Measurements from ENCODE around the gene ATP6V1E1.

The ATP6V1E1 gene

GRCh38 chr22:17596226-17596625 lies 32.3 kb downstream of the ATP6V1E1 start:
- DNase-seq (ENCODE audit: low read depth), result no peak
- TF ChIP-seq, protein P1, sequence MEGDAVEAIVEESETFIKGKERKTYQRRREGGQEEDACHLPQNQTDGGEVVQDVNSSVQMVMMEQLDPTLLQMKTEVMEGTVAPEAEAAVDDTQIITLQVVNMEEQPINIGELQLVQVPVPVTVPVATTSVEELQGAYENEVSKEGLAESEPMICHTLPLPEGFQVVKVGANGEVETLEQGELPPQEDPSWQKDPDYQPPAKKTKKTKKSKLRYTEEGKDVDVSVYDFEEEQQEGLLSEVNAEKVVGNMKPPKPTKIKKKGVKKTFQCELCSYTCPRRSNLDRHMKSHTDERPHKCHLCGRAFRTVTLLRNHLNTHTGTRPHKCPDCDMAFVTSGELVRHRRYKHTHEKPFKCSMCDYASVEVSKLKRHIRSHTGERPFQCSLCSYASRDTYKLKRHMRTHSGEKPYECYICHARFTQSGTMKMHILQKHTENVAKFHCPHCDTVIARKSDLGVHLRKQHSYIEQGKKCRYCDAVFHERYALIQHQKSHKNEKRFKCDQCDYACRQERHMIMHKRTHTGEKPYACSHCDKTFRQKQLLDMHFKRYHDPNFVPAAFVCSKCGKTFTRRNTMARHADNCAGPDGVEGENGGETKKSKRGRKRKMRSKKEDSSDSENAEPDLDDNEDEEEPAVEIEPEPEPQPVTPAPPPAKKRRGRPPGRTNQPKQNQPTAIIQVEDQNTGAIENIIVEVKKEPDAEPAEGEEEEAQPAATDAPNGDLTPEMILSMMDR (IDR thresholded peaks at IDR 0.05; ENCODE audit: insufficient read depth, low read depth, low read length, missing control alignments), result no peak

DNA sequence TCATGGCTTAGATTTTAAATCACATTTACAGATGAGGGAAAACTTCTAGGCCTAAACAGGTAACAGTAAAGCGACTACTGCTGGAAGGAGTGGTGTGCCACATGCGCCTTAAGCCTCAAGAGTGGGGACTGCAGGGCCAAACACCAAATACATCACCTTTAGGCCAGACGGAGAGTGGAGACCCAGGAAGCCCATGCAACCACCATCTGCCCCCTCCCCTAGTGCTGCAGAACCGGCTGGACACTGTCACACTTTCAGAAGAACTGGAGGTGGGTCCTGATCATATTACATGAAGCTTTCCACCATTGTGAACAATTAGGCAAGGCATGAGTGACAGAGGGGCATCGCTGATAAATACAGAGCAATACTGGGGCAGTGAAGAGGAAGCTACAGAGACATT lies 36.3 kb downstream of the ATP6V1E1 start:
- H3K4me3 ChIP-seq (ENCODE audit: low read length), result no peak overlapping the region
- DNase-seq (ENCODE audit: low read depth), result no peak
- TF ChIP-seq, protein P1 (IDR thresholded peaks at IDR 0.05; ENCODE audit: insufficient read depth, low read depth, low read length, missing control alignments), result no peak

More at GRCh38 chr22:17596226-17596625, 32.3 kb downstream of the ATP6V1E1 start:
- H3K4me3 ChIP-seq (ENCODE audit: low read length), result no peak overlapping the region

DNA sequence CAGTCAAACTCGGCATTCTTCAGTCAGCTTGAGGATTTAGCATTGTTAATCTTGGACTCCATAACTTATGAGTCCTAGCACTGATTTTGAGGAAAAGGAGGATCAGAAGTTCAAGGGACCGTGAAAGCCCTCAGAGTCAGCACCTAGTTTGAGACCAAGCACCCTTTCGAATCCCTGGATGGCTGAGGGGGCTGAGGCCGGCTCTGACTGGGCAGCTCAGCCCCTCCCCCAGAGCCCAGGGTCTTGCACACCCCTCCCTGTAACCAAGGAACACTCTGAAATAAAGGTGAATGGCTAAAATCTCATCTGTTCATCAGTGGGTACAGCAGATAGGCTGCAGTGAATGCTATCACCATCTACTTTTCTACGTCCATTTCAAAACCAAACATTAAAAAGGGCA lies 38.0 kb downstream of the ATP6V1E1 start:
- H3K4me3 ChIP-seq (ENCODE audit: low read length), result no peak overlapping the region
- TF ChIP-seq, protein P1 (IDR thresholded peaks at IDR 0.05; ENCODE audit: insufficient read depth, low read depth, low read length, missing control alignments), result no peak
- DNase-seq (ENCODE audit: low read depth), result no peak

GRCh38 chr22:17589810-17590375 lies 38.7 kb downstream of the ATP6V1E1 start:
- TF ChIP-seq, protein P1 (IDR thresholded peaks at IDR 0.05; ENCODE audit: insufficient read depth, low read depth, low read length, missing control alignments), result no peak
- no peak overlapping the region for H3K4me3 ChIP-seq (ENCODE audit: low read length)
- no peak for DNase-seq (ENCODE audit: low read depth)

- no peak overlapping the region for H3K4me3 ChIP-seq (ENCODE audit: low read length)
- no peak for DNase-seq (ENCODE audit: low read depth)
- TF ChIP-seq, protein P1 (IDR thresholded peaks at IDR 0.05; ENCODE audit: insufficient read depth, low read depth, low read length, missing control alignments), result no peak
Measured at GRCh38 chr22:17588606-17589005, 39.9 kb downstream of the ATP6V1E1 start.

- TF ChIP-seq, protein P1 (IDR thresholded peaks at IDR 0.05; ENCODE audit: insufficient read depth, low read depth, low read length, missing control alignments), result no peak
- no peak overlapping the region for H3K4me3 ChIP-seq (ENCODE audit: low read length)
- no peak for DNase-seq (ENCODE audit: low read depth)
Measured at GRCh38 chr22:17587629-17588028, 40.9 kb downstream of the ATP6V1E1 start.

DNA sequence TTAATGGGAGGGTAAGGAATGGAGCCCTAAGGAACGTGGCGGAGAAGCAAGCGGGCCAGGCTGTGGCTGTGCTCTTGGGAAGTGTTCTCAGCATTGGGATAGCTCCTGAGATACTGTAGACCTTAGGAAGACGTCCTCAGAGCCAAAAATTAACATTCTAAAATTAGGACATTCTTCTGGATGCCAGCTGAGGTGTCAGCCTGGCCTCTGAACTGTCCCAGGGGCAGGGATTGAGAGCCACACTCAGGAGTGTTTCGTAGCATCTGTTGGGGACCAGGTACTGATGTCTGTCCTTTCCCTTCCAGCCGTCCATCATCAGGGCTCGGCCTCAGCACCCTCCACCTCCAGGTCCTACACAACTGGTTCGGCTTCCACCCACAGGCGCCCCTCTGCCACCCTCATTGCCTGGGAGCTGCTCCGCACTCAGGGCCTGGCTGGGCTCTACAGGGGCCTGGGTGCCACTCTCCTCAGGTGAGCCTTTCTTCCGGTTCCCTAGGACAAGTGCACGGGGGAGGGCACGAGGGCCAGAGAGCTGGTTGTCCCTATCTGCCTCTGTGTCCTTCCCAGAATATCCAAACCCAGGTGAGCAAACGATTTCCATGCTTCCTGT lies 41.6 kb downstream of the ATP6V1E1 start:
- TF ChIP-seq, protein P1 (IDR thresholded peaks at IDR 0.05; ENCODE audit: insufficient read depth, low read depth, low read length, missing control alignments), result no peak
- H3K4me3 ChIP-seq (ENCODE audit: low read length), result no peak overlapping the region
- no peak for DNase-seq (ENCODE audit: low read depth)
